Muscle of leg (tissue), 11 donors: Measurements from ENCODE around the gene CRELD2. TPM values are rescaled to one million over a fixed set of nuclear protein-coding genes. Genes with fewer than 3 reads are reported as not detected.

Experiments
- DNase-seq: peaks from one replicate; pipeline ENCODE4 v3.0.0; 2013
- H3K27ac ChIP-seq: one replicate; pipeline ENCODE4 v1.5.1; 2013; ENCODE audit warnings: mild to moderate bottlenecking, low read length, control low read depth
- H3K27me3 ChIP-seq: one replicate; pipeline ENCODE4 v1.6.1; 2013; ENCODE audit warnings: low read length; ENCODE audit not compliant: control insufficient read depth, insufficient read depth
- H3K36me3 ChIP-seq: one replicate; pipeline ENCODE4 v1.6.1; 2013; ENCODE audit warnings: low read length; ENCODE audit not compliant: control insufficient read depth, insufficient read depth
- H3K4me1 ChIP-seq: one replicate; pipeline ENCODE4 v1.6.1; 2013; ENCODE audit warnings: low read length; ENCODE audit not compliant: control insufficient read depth, insufficient read depth
- H3K4me3 ChIP-seq: one replicate; pipeline ENCODE4 v1.5.1; 2013; ENCODE audit warnings: low read length, control low read depth
- H3K9me3 ChIP-seq: replicated peaks from 2 replicates; pipeline ENCODE4 v1.6.1; 2013; ENCODE audit warnings: low read depth, low read length; ENCODE audit not compliant: control insufficient read depth
- WGBS: methylation state at CpG from one replicate; pipeline ENCODE4 v1.1.5; 2013; ENCODE audit warnings: missing lambda C conversion rate; ENCODE audit not compliant: insufficient coverage; 5-methylcytosine and 5-hydroxymethylcytosine counted together
- polyA plus RNA-seq, 8 donors: library from polyadenylated mRNA; unstranded; fragments of 120-200 nt; gene quantifications; one replicate each; pipeline versions ENCODE4 v1.2.1 to v1.2.3, GENCODE V29; 2013; ENCODE audit warnings: inconsistent platforms in 1 of 8, low replicate concordance in 1 of 8; ENCODE audit not compliant: insufficient read length in 8 of 8, insufficient read depth in 1 of 8
- total RNA-seq: library from RNA; stranded (reverse); fragments of 120-200 nt; gene quantifications from one replicate; pipeline ENCODE4 v1.2.4, GENCODE V29; 2013

The CRELD2 gene
- total and polyA plus RNA-seq, 9 donors = 17.0 to 27.0 (median 22.2) TPM

- 64% methylated on average over 4 of the region's 4 CpGs for WGBS
- no peak overlapping the region for H3K4me3 ChIP-seq
- no peak for DNase-seq
- no peaks in the 10 kb centered on the region for H3K36me3 ChIP-seq
- H3K4me1 ChIP-seq = peaks cover 69% of the 10 kb centered on the region
- H3K27ac ChIP-seq = no peak overlapping the region
- H3K27me3 ChIP-seq = no peaks in the 10 kb centered on the region
- H3K9me3 ChIP-seq = no peaks in the 10 kb centered on the region
Measured at GRCh38 chr22:49951678-49951985, 33.2 kb downstream of the CRELD2 start.

DNA sequence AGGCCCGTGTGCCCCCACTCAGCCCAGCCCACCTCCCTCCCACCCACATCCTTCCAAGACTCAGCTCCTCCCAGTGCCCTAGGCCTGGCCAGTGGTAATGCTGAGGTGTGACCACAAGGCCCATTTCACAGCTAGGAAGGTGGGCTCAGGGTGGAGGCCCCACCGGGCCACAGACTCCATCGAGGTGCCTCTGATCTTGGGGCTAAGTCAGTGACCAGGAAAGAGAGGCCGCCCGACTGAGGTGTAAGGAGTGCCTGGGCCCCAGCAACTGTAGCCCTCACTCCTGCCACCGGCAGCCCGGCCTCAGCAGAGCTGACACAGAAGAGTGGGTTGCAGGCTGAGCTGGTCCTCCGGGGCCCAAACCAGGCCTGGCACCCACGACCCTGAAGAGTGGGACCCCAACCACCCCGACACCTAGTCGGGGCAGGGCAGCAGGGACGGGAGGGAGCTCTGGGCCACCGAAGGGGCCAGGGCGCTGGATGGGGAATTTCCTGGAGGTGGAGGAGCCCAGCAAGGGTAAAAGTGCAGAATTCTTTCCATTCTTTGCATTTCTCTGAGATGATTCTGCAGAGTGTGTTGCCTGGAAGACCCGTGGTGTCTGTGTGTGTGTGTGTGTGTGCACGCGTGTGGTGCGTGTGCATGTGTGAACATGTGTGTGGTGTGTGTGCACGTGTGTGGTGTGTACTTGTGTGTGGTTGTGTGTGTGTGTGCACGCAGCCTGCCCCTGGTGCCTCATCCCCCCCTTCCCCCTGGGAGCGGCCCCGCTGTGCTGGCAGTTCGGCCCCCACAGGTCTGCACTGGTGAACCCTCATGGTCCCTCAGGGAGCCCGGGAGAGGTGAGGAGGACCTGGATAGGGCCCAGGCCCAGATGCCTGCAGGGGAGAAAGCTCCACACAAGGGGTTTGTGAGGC, 33.8 kb downstream of the CRELD2 start:
- 36% methylated on average over 10 of the region's 24 CpGs for WGBS

GRCh38 chr22:49953027-49953679, 34.7 kb downstream of the CRELD2 start:
- Histone ChIP-seq H3K9me3 (no peaks in the 10 kb centered on the region), H3K27me3 (no peaks in the 10 kb centered on the region), H3K4me3 (no peak overlapping the region), H3K4me1 (peaks cover 69% of the 10 kb centered on the region), H3K27ac (no peak overlapping the region), H3K36me3 (no peaks in the 10 kb centered on the region)
- 85% methylated on average over 10 of the region's 20 CpGs for WGBS
- no peak for DNase-seq

More for the DNA sequence above, 33.8 kb downstream of the CRELD2 start:
- Histone ChIP-seq H3K4me3 (no peak overlapping the region), H3K27ac (peak overlapping the region; percentile 20), H3K9me3 (no peaks in the 10 kb centered on the region), H3K27me3 (no peaks in the 10 kb centered on the region), H3K36me3 (no peaks in the 10 kb centered on the region), H3K4me1 (peaks cover 70% of the 10 kb centered on the region)
- peak; percentile 55 for DNase-seq

DNA sequence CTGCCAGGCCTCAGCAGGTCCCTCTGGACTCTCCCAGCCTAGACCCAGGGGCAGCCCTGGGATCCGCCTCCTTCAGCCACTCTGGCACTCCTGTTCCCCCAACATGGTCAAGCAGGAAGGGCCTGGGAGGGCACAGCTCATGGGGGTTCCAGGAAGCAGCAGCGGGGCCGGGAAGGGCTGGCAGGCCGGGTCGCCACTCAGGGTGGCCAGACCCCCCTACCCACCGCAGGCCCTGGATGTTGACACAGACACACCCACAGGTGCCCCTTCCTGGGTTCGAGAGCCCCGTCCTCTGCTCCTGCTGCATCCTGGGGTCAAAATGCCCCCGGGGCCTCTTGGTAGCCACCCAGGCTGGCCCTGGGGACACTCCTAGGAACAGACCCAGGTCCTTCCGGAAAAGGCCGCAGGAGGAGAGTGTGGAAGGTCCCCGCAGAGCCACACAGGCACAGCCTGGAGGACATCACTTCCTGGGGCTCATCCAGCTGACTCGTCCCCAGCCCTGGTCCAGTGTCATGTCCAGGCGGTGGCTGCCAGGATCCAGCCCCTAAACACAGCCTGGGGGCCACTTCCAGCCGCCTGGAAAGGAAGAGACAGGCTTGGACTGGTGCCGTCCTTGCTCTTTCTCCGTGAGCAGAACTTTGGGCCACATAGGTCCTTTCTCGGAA, 35.4 kb downstream of the CRELD2 start:
- WGBS = 56% methylated on average over 14 of the region's 18 CpGs
- H3K27me3 ChIP-seq = no peaks in the 10 kb centered on the region
- H3K27ac ChIP-seq = peak overlapping the region; percentile 29
- H3K9me3 ChIP-seq = no peaks in the 10 kb centered on the region
- DNase-seq = peak; percentile 65
- H3K4me3 ChIP-seq = no peak overlapping the region
- peaks cover 68% of the 10 kb centered on the region for H3K4me1 ChIP-seq
- H3K36me3 ChIP-seq = no peaks in the 10 kb centered on the region

DNA sequence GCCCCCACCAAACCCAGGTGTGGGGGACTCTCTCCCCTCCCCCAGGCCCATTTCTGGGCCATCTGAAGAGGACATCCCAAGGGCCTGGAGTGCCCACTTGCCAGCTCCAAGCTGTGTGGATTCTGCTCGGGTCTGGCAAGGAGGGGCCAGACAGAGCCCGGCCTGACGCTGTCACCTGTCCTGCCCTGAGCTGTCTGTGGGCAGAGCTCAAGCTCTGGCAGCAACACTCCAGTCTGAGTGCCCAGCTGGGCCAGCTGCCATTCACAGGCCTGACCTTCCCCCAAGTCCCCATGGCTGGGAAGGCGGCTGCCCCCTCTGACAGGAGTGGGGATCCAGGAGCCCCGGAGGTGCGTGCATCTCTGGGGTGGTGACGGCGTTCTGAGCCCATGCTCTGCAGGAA, 35.9 kb downstream of the CRELD2 start:
- 68% methylated on average over 8 of the region's 8 CpGs for WGBS

GRCh38 chr22:49954991-49955580, 36.7 kb downstream of the CRELD2 start:
- Histone ChIP-seq H3K27me3 (peaks cover 2% of the 10 kb centered on the region), H3K27ac (no peak overlapping the region), H3K9me3 (no peaks in the 10 kb centered on the region), H3K4me1 (peaks cover 71% of the 10 kb centered on the region), H3K4me3 (no peak overlapping the region), H3K36me3 (no peaks in the 10 kb centered on the region)
- no peak for DNase-seq
- WGBS = 57% methylated on average over 11 of the region's 15 CpGs

More for the DNA sequence above, 35.9 kb downstream of the CRELD2 start:
- H3K27ac ChIP-seq = peak overlapping the region; percentile 29
- no peak overlapping the region for H3K4me3 ChIP-seq
- DNase-seq = peak; percentile 66
- no peaks in the 10 kb centered on the region for H3K27me3 ChIP-seq
- no peaks in the 10 kb centered on the region for H3K36me3 ChIP-seq
- H3K4me1 ChIP-seq = peaks cover 67% of the 10 kb centered on the region
- H3K9me3 ChIP-seq = no peaks in the 10 kb centered on the region

DNA sequence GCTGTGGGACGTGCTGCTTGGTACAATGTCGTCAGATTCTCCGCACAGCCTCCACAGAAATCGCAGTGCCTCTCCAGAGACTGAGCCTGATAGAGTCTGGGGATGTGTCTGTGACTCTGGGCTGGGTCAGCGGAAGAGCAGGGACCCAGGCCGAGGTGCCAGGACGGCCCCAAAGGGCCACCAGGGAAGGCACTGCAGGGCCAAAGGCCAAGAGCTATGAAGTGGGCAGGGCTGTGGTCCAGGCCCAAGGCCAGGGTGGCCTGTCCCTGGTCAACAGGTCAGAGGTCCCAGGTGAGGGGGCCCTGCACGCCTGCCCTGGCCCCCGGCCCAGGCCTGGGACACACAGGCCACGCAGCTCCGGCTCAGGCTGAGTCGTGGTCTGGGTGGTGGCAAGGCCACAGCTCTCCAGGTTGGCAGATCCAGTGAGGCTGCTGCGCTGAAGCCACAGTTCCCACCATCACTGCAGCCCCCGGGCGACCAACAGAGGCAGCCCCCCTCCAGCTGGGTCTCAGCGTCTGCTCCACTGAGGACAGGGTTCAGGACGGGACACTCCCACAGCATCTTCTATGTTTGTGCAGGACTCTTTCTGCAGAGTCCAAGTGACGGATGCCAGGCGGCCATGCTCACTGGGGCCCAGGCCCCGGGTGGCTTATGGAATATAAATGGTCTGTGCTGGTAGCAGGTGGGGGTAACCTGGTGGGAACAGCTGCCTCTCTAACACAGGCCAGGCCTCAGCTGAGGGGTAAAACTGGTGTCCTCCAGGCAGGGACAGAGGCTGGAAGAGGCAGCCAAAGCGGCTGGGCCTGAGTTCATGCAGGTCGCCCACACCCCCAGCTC, 37.4 kb downstream of the CRELD2 start:
- WGBS = 88% methylated on average over 22 of the region's 22 CpGs
- H3K27me3 ChIP-seq = peaks cover 2% of the 10 kb centered on the region
- H3K4me3 ChIP-seq = no peak overlapping the region
- H3K9me3 ChIP-seq = no peaks in the 10 kb centered on the region
- peaks cover 71% of the 10 kb centered on the region for H3K4me1 ChIP-seq
- no peak for DNase-seq
- no peaks in the 10 kb centered on the region for H3K36me3 ChIP-seq
- no peak overlapping the region for H3K27ac ChIP-seq

DNA sequence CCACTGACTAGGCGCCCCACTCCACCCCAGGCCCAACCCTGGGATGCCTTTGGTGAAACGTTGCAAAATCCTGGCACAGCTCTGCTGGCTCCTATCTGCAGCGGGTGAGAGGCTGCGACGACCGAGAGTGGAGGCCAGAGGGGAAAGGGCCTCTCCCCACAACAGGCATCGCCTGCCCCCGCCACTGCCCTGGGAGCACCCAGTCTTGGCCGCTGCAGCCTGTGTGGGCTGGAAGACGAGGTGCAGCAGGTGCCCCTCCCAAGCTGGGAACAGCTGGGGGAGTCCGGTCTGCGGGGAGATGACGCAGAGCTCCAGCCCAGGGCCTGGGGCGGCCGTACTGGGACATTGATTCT, 38.0 kb downstream of the CRELD2 start:
- no peaks in the 10 kb centered on the region for H3K9me3 ChIP-seq
- no peak for DNase-seq
- H3K36me3 ChIP-seq = no peaks in the 10 kb centered on the region
- no peak overlapping the region for H3K27ac ChIP-seq
- peaks cover 2% of the 10 kb centered on the region for H3K27me3 ChIP-seq
- no peak overlapping the region for H3K4me3 ChIP-seq
- H3K4me1 ChIP-seq = peaks cover 71% of the 10 kb centered on the region
- WGBS = 82% methylated on average over 12 of the region's 15 CpGs

GRCh38 chr22:49956914-49957825, 38.7 kb downstream of the CRELD2 start:
- no peaks in the 10 kb centered on the region for H3K36me3 ChIP-seq
- H3K27ac ChIP-seq = no peak overlapping the region
- no peaks in the 10 kb centered on the region for H3K9me3 ChIP-seq
- no peak overlapping the region for H3K4me3 ChIP-seq
- H3K4me1 ChIP-seq = peaks cover 69% of the 10 kb centered on the region
- 85% methylated on average over 16 of the region's 20 CpGs for WGBS
- no peak for DNase-seq
- H3K27me3 ChIP-seq = peaks cover 2% of the 10 kb centered on the region
